HCT116 (cell line): ENCODE results near the gene TENM3. TPM values are rescaled to one million over a fixed set of nuclear protein-coding genes. Genes with fewer than 3 reads are reported as not detected.

Source experiments
- ATAC-seq: fragments of 200-7000 bp; cut with Tn5 transposase; 2 replicates; pipeline ENCODE4 v1.9.1; 2020; ENCODE audit warnings: mild to moderate bottlenecking, moderate library complexity
- BruUV-seq: library from RNA; stranded (reverse); fragments of 400-500 nt; replicated peaks from 2 replicates; lab custom pipeline; 2021; lab: Mats Ljungman, UMichigan
- CTCF ChIA-PET: fragments of 300-600 bp; sonication (Branson Sonifier 250); formaldehyde crosslinking; loops from one replicate; lab custom pipeline; 2021; ENCODE audit warnings: antibody characterized with exemption; lab: Charles Lee
- POLR2A ChIA-PET: fragments of 300-600, 350-600 bp; sonication (Branson Sonifier 250); formaldehyde crosslinking; loops from one replicate; lab custom pipeline; 2021; ENCODE audit warnings: antibody characterized with exemption; lab: Charles Lee
- RAD21 ChIA-PET, 2 experiments: fragments of 300-600 bp; sonication (Branson Sonifier 250); formaldehyde crosslinking; loops; one replicate each; lab custom pipeline; 2023; ENCODE audit warnings: low total read pairs in 2 of 2; ENCODE audit not compliant: uncharacterized antibody in 2 of 2, unreplicated experiment in 2 of 2, low non-redundant PET in 1 of 2; lab: Charles Lee
- DNase-seq: peaks from one replicate; pipeline ENCODE4 v3.0.0-alpha.2; 2010; ENCODE audit warnings: low read depth, low spot score
- H2AFZ ChIP-seq: fragments of 200-600 bp; shearing (Covaris generic), sonication (generic); 2 replicates; pipeline ENCODE4 v1.6.1; 2017; ENCODE audit warnings: low read depth, mixed run types, mixed read lengths, antibody characterized with exemption, low read length; ENCODE audit not compliant: poor library complexity, severe bottlenecking
- H3K27ac ChIP-seq: 2 replicates; pipeline ENCODE4 v1.5.1; 2012; ENCODE audit warnings: low read depth, low read length
- H3K27me3 ChIP-seq: fragments of 200-600 bp; sonication (generic); 2 replicates; pipeline ENCODE4 v1.6.1; 2016; ENCODE audit warnings: mixed run types, low read length, mixed read lengths; ENCODE audit not compliant: insufficient read depth
- H3K36me3 ChIP-seq, 2 experiments: fragments of 200-500 bp in 1 of 2; fragments of 200-600 bp in 1 of 2; sonication (Bioruptor generic) in 1 of 2; sonication (generic) in 1 of 2; 2 replicates each; pipeline versions ENCODE4 v1.5.1 to v1.6.1; 2014 to 2016; ENCODE audit warnings: low read length in 2 of 2, inconsistent platforms in 1 of 2, mixed read lengths in 1 of 2, mixed run types in 1 of 2; ENCODE audit not compliant: insufficient read depth in 2 of 2, control insufficient read depth in 1 of 2
- H3K4me1 ChIP-seq, 2 experiments: fragments of 200-600 bp in 1 of 2; sonication (generic) in 1 of 2; 2 replicates each; pipeline versions ENCODE4 v1.5.1 to v1.6.1; 2012 to 2017; ENCODE audit warnings: low read length in 2 of 2, inconsistent platforms in 1 of 2, mild to moderate bottlenecking in 1 of 2, mixed read lengths in 1 of 2, mixed run types in 1 of 2, moderate library complexity in 1 of 2; ENCODE audit not compliant: insufficient read depth in 2 of 2, control insufficient read depth in 1 of 2
- H3K4me2 ChIP-seq: fragments of 200-600 bp; sonication (generic); 2 replicates; pipeline ENCODE4 v1.6.1; 2017; ENCODE audit warnings: mixed run types, low read length, mixed read lengths
- H3K4me3 ChIP-seq, 2 experiments: fragments of 200-600 bp in 1 of 2; sonication (generic) in 1 of 2; replicated peaks in 1 of 2; 2 replicates each; pipeline ENCODE4 v1.5.1; 2011 to 2016; ENCODE audit warnings: low read length in 2 of 2, control low read depth in 1 of 2, low read depth in 1 of 2, mild to moderate bottlenecking in 1 of 2, mixed read lengths in 1 of 2, mixed run types in 1 of 2
- H3K79me2 ChIP-seq: fragments of 200-600 bp; sonication (generic); 2 replicates; pipeline ENCODE4 v1.6.1; 2017; ENCODE audit warnings: mild to moderate bottlenecking, mixed run types, low read length, moderate library complexity, mixed read lengths; ENCODE audit not compliant: insufficient read depth
- H3K9ac ChIP-seq: fragments of 200-600 bp; sonication (generic); 2 replicates; pipeline ENCODE4 v1.6.1; 2016; ENCODE audit warnings: low read length, mixed read lengths
- H3K9me2 ChIP-seq: fragments of 200-600 bp; sonication (generic), shearing (Covaris generic); 2 replicates; pipeline ENCODE4 v1.6.1; 2017; ENCODE audit warnings: mixed run types, mild to moderate bottlenecking, moderate library complexity; ENCODE audit not compliant: insufficient read depth
- H3K9me3 ChIP-seq, 2 experiments: fragments of 200-500 bp in 1 of 2; fragments of 200-600 bp in 1 of 2; sonication (Bioruptor generic) in 1 of 2; sonication (generic) in 1 of 2; 2 replicates each; pipeline ENCODE4 v1.6.1; 2014 to 2017; ENCODE audit warnings: low read length in 2 of 2, mixed read lengths in 2 of 2, inconsistent platforms in 1 of 2, low read depth in 1 of 2, mild to moderate bottlenecking in 1 of 2, mixed run types in 1 of 2, moderate library complexity in 1 of 2; ENCODE audit not compliant: control insufficient read depth in 1 of 2, insufficient read depth in 1 of 2
- H4K20me1 ChIP-seq: fragments of 200-600 bp; sonication (generic), shearing (Covaris generic); 2 replicates; pipeline ENCODE4 v1.6.1; 2017; ENCODE audit warnings: mixed run types, mild to moderate bottlenecking, moderate library complexity; ENCODE audit not compliant: insufficient read depth
- CBX3 ChIP-seq: IDR thresholded peaks from 2 replicates; pipeline ENCODE4 v1.6.1; 2012; ENCODE audit warnings: low read depth
- CEBPB ChIP-seq: IDR thresholded peaks from 2 replicates; pipeline ENCODE4 v1.6.1; 2012; ENCODE audit warnings: low read depth
- ELF1 ChIP-seq: IDR thresholded peaks from 2 replicates; pipeline ENCODE4 v1.6.1; 2012; ENCODE audit warnings: low read depth, borderline replicate concordance
- EZH2 ChIP-seq: fragments of 200-600 bp; sonication (generic); IDR thresholded peaks from 2 replicates; pipeline ENCODE4 v1.6.1; 2017; ENCODE audit warnings: antibody characterized with exemption, mixed run types
- FOSL1 ChIP-seq: IDR thresholded peaks from 2 replicates; pipeline ENCODE4 v1.6.1; 2012; ENCODE audit warnings: low read depth
- JUND ChIP-seq: IDR thresholded peaks from 2 replicates; pipeline ENCODE4 v1.6.1; 2012
- POLR2A ChIP-seq: IDR thresholded peaks from 2 replicates; pipeline ENCODE4 v1.7.0; 2011; ENCODE audit warnings: borderline replicate concordance; ENCODE audit not compliant: insufficient read depth, insufficient read length; ENCODE audit errors: extremely low read depth
- RAD21 ChIP-seq: IDR thresholded peaks from 2 replicates; pipeline ENCODE4 v1.6.1; 2012; ENCODE audit warnings: low read depth, mild to moderate bottlenecking
- SP1 ChIP-seq: IDR thresholded peaks from 2 replicates; pipeline ENCODE4 v1.6.1; 2012; ENCODE audit warnings: low read depth
- SRF ChIP-seq: IDR thresholded peaks from 2 replicates; pipeline ENCODE4 v1.6.1; 2012; ENCODE audit warnings: low read depth
- TCF7L2 ChIP-seq: IDR thresholded peaks from 2 replicates; pipeline ENCODE4 v1.7.0; 2011; ENCODE audit warnings: borderline replicate concordance, inconsistent platforms; ENCODE audit not compliant: insufficient read depth, insufficient read length; ENCODE audit errors: extremely low read depth
- YY1 ChIP-seq: IDR thresholded peaks from 2 replicates; pipeline ENCODE4 v1.6.1; 2011; ENCODE audit warnings: low read length, low read depth, moderate library complexity, mild to moderate bottlenecking; ENCODE audit not compliant: insufficient replicate concordance; ENCODE audit errors: extremely low read depth
- ZFX ChIP-seq: fragments of 450-650 bp; IDR thresholded peaks from 2 replicates; pipeline ENCODE4 v1.6.1; 2017
- ZNF274 ChIP-seq: fragments of 200-500 bp; sonication (Bioruptor generic); IDR thresholded peaks from 2 replicates; pipeline ENCODE4 v1.6.1; 2014; ENCODE audit warnings: mild to moderate bottlenecking, low read depth, low read length, inconsistent platforms
- intact Hi-C: fragments of 100-400 bp; cut with micrococcal nuclease; formaldehyde crosslinking; loops from 2 replicates; pipeline ENCODE4 v1.10.0; 2022
- total RNA-seq: library from RNA; stranded (reverse); gene quantifications from one replicate; pipeline ENCODE4 v1.2.1, GENCODE V29; 2021; ENCODE audit not compliant: unreplicated experiment
- TF ChIP-seq, protein P1 (sequence below): IDR thresholded peaks from 2 replicates; pipeline ENCODE4 v1.6.1; 2012
- TF ChIP-seq, protein P2 (sequence below), 3 experiments: fragments of 200-600 bp in 1 of 3; sonication (generic) in 1 of 3; IDR thresholded peaks in 2 of 3; conservative IDR thresholded peaks in 1 of 3; 2 replicates each; pipeline ENCODE4 v1.5.1; 2012 to 2017; ENCODE audit warnings: low read depth in 2 of 3, low read length in 2 of 3, antibody characterized with exemption in 1 of 3, borderline replicate concordance in 1 of 3, control low read depth in 1 of 3, mild to moderate bottlenecking in 1 of 3, mixed read lengths in 1 of 3, mixed run types in 1 of 3, moderate library complexity in 1 of 3; ENCODE audit not compliant: insufficient read depth in 1 of 3

The TENM3 gene
- total RNA-seq, 1 experiment from 2014 or later = 0.54 TPM

DNA sequence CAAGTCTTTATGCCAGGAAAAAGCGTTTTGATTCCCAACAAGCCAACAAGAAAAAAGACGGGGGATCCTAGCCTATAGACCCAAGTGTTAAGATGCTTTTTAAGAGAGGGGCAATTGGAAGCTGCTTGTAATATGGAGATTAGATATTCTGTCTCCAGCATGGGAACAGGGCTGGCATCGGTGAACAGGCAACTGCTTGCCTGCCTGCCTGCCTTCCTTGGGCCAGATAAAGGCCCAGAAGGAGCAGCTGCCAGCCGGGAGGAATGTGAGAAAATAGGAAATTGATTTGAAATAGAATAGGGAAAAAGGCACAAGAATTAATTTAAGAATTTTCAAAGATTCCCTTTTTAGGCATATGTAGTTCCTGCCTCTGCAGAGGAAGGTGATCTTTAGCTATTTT lies 192.2 kb downstream of the TENM3 start:
- no peak for ATAC-seq
- Histone ChIP-seq H3K4me2 (no peak overlapping the region), H4K20me1 (no peaks in the 10 kb centered on the region), H3K9ac (no peak overlapping the region), H3K79me2 (no peaks in the 10 kb centered on the region), H3K4me1 (no peaks in the 10 kb centered on the region), H3K36me3 (no peaks in the 10 kb centered on the region), H3K27me3 (peaks cover 9% of the 10 kb centered on the region; the same call in 1 of the 2 replicates)
- BruUV-seq = no TSS peak
- TF ChIP-seq JUND (no peak), ZNF274 (no peak), ZFX (no peak), SRF (no peak), YY1 (no peak), TCF7L2 (no peak), RAD21 (no peak), CBX3 (no peak), FOSL1 (no peak), ELF1 (no peak), SP1 (no peak), POLR2A (no peak), EZH2 (no peak), CEBPB (no peak)
- TF ChIP-seq, protein P1, sequence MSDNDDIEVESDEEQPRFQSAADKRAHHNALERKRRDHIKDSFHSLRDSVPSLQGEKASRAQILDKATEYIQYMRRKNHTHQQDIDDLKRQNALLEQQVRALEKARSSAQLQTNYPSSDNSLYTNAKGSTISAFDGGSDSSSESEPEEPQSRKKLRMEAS = no peak
- TF ChIP-seq, protein P2, sequence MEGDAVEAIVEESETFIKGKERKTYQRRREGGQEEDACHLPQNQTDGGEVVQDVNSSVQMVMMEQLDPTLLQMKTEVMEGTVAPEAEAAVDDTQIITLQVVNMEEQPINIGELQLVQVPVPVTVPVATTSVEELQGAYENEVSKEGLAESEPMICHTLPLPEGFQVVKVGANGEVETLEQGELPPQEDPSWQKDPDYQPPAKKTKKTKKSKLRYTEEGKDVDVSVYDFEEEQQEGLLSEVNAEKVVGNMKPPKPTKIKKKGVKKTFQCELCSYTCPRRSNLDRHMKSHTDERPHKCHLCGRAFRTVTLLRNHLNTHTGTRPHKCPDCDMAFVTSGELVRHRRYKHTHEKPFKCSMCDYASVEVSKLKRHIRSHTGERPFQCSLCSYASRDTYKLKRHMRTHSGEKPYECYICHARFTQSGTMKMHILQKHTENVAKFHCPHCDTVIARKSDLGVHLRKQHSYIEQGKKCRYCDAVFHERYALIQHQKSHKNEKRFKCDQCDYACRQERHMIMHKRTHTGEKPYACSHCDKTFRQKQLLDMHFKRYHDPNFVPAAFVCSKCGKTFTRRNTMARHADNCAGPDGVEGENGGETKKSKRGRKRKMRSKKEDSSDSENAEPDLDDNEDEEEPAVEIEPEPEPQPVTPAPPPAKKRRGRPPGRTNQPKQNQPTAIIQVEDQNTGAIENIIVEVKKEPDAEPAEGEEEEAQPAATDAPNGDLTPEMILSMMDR (IDR thresholded peaks at IDR 0.05 in 2 of 3, conservative IDR thresholded peaks at IDR 0.05 in 1 of 3; ENCODE audit: borderline replicate concordance in 1 of 3, insufficient read depth in 1 of 3, low read depth in 2 of 3, low read length in 2 of 3) = no peak
- TF ChIP-seq, all 23 proteins: peak for 0
- CTCF ChIA-PET = no interaction called here
- RAD21 ChIA-PET = no interaction called here
- POLR2A ChIA-PET = no interaction called here
- H3K4me3 ChIP-seq = no peak overlapping the region
- no peak overlapping the region for H2AFZ ChIP-seq
- intact Hi-C loops = no loop called here
- no peaks in the 10 kb centered on the region for H3K9me3 ChIP-seq
- H3K9me2 ChIP-seq = no peaks in the 10 kb centered on the region
- no peak overlapping the region for H3K27ac ChIP-seq
- DNase-seq = no peak
